ENCODE data around the gene SH2D4B.

The SH2D4B gene

DNA sequence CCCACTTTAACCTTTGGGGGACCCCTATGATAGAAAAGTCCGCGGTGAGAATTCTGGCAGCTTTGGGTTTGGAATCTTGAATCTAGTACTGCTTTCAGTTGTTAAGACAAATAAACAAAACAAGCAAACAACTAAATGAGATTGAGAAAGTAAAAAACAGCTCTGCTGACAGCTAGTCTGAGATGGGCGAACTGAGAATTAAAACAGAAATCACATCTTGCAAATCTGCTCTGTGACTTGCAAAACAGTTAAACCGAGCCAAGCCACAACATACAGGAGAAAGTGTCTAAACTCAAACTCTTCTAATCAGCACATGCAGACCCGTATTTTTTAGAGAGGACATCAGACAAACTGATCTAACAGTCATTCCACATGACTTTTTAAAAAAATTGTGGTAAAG, 110.4 kb downstream of the SH2D4B start:
- no peak for DNase-seq (ENCODE audit: extremely low spot score)
- CTCF ChIA-PET = interaction anchor here (2.0 kb wide), 1 partner anchor 13 kb away, joined by 5 read pairs; no protein-coding TSS in a partner anchor
- TF ChIP-seq, protein P1, sequence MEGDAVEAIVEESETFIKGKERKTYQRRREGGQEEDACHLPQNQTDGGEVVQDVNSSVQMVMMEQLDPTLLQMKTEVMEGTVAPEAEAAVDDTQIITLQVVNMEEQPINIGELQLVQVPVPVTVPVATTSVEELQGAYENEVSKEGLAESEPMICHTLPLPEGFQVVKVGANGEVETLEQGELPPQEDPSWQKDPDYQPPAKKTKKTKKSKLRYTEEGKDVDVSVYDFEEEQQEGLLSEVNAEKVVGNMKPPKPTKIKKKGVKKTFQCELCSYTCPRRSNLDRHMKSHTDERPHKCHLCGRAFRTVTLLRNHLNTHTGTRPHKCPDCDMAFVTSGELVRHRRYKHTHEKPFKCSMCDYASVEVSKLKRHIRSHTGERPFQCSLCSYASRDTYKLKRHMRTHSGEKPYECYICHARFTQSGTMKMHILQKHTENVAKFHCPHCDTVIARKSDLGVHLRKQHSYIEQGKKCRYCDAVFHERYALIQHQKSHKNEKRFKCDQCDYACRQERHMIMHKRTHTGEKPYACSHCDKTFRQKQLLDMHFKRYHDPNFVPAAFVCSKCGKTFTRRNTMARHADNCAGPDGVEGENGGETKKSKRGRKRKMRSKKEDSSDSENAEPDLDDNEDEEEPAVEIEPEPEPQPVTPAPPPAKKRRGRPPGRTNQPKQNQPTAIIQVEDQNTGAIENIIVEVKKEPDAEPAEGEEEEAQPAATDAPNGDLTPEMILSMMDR (IDR thresholded peaks at IDR 0.05; ENCODE audit: control extremely low read depth, extremely low read depth, low read depth, missing control alignments) = no peak
- POLR2A ChIA-PET = no interaction called here

DNA sequence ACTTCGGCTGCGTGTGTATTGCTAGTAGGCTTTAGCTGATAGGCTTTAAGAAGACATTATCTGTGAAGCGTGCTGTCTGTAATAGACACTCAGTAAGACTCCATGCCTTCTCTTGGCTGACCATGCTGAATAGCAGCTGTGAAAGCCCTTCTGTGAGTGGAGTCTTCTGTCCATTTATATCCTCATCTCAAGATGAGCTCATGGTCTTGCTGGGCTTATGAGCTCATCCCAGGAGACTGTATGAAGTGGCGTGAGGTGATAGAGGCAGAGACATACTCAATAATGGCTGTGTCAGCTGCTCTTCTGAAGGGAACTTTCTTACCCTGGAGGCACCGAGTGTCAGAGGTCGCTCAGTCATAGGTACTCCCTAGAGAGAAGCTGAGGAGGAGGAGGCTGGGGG, 111.5 kb downstream of the SH2D4B start:
- no peak for DNase-seq (ENCODE audit: extremely low spot score)
- CTCF ChIA-PET = interaction anchor here (1.3 to 7.3 kb wide), 2 partner anchors 14 to 27 kb away, joined by 3 to 93 read pairs; no protein-coding TSS in a partner anchor
- TF ChIP-seq, protein P1 (IDR thresholded peaks at IDR 0.05; ENCODE audit: control extremely low read depth, extremely low read depth, low read depth, missing control alignments) = no peak
- POLR2A ChIA-PET = no interaction called here

DNA sequence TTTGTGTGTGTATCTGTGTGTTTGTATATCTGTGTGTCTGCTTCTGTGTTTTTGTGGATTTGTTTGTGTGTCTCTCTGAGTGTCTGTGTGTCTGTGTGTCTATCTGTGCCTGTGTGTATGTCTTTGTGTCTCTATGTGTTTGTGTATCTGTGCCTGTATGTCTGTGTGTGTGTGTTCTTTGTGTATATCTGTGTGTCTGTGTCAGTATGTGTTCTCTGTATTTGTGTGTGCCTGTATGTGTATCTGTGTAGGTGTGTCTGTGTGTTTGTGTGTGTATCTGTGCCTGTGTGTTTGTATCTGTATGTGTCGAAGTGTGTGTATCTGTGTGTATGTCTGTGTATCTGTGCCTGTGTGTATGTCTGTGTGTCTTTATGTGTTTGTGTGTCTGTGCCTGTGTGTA, 118.2 kb downstream of the SH2D4B start:
- ChIA-PET POLR2A (no interaction called here), CTCF (interaction anchor here (7.3 kb wide), 1 partner anchor 7 kb away, joined by 93 read pairs; no protein-coding TSS in a partner anchor)
- TF ChIP-seq, protein P1 (IDR thresholded peaks at IDR 0.05; ENCODE audit: control extremely low read depth, extremely low read depth, low read depth, missing control alignments) = no peak
- no peak for DNase-seq (ENCODE audit: extremely low spot score)

DNA sequence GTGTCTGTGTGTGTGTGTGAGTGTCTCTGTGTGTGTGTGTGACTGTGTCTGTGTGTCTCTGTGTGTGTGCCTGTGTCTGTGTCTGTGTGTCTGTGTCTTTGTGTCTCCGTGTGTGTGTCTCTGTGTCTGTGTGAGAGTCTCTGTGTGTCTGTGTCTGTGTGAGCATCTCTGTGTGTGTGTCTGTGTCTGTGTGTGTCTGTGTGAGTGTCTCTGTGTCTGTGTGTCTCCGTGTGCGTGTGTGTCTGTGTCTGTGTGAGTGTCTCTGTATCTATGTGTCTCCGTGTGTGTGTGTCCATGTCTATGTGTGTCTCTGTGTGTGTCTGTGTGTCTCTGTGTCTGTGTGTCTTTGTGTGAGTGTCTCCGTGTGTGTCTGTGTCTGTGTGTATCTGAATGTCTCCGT, 120.4 kb downstream of the SH2D4B start:
- ChIA-PET POLR2A (no interaction called here), CTCF (no interaction called here)
- no peak for DNase-seq (ENCODE audit: extremely low spot score)
- TF ChIP-seq, protein P1 (IDR thresholded peaks at IDR 0.05; ENCODE audit: control extremely low read depth, extremely low read depth, low read depth, missing control alignments) = no peak

DNA sequence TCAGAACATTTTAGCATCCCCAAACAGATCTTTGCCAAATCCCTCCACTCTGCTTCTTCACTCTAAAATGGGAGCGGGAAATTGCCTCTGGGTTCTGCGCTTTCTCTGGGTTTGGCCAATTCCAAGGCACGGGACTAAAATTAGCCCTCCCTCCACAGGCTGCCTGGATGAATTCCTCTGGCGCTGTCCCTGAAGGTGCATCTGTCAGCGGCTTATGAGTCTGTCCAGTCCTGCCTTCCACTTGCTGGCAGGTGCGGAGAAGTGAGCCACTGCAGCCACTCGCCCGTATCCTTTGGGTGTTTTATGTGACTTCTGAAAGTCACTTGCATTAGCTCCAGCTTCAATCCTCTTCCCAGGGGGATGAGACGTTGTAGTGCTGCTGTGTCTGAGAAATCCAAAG, 121.6 kb downstream of the SH2D4B start:
- POLR2A ChIA-PET = no interaction called here
- DNase-seq (ENCODE audit: extremely low spot score) = no peak
- CTCF ChIA-PET = interaction anchor here (5.6 kb wide), 1 partner anchor 60 kb away, joined by 41 read pairs; no protein-coding TSS in a partner anchor
- TF ChIP-seq, protein P1 (IDR thresholded peaks at IDR 0.05; ENCODE audit: control extremely low read depth, extremely low read depth, low read depth, missing control alignments) = no peak

DNA sequence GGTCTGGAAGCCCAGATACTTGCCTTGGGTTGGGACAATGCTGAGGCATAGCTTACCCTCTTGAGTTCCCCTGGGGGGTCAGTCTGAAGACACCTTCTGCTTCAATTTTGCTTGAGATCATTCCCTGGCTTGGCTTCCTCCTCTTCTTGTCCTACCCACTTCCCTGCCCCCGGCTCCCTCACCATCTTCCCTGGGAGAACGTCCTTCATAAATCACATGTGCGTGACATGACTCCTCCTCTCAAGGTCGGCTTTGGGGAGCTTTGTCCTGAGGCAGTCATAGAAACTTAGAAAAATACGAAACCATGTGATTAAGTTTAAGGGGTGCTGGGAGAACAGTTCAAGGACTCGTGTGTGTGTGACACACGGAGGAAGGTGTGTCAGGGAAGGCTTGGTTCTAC, 122.6 kb downstream of the SH2D4B start:
- no peak for DNase-seq (ENCODE audit: extremely low spot score)
- POLR2A ChIA-PET = no interaction called here
- CTCF ChIA-PET = interaction anchor here (1.3 to 5.6 kb wide), 3 partner anchors 20 to 264 kb away, joined by 5 to 43 read pairs (median 41); no protein-coding TSS in a partner anchor
- TF ChIP-seq, protein P1 (IDR thresholded peaks at IDR 0.05; ENCODE audit: control extremely low read depth, extremely low read depth, low read depth, missing control alignments) = no peak

Data from GM10248 (cell line).